GM12878 (cell line): Measurements from ENCODE around the gene SARDH. TPM values are rescaled to one million over a fixed set of nuclear protein-coding genes. Genes with fewer than 3 reads are reported as not detected.

Source experiments
- ATAC-seq: fragments of 200-7000 bp; cut with Tn5 transposase; 3 replicates; pipeline ENCODE4 v1.9.1; 2020; ENCODE audit warnings: mild to moderate bottlenecking, moderate library complexity
- BruUV-seq: library from RNA; stranded (reverse); fragments of 400-500 nt; replicated peaks from 2 replicates; lab custom pipeline; 2021; lab: Mats Ljungman, UMichigan
- CTCF ChIA-PET: fragments of 300-600 bp; sonication (Branson Sonifier 250); formaldehyde crosslinking; extraction: SDS; loops from one replicate; lab custom pipeline; 2021; ENCODE audit warnings: inconsistent platforms; lab: Yijun Ruan, JAX
- POLR2A ChIA-PET: fragments of 350-600 bp; formaldehyde crosslinking; extraction: SDS; loops from one replicate; lab custom pipeline; 2021; ENCODE audit warnings: inconsistent platforms; lab: Charles Lee
- RAD21 ChIA-PET: fragments of 300-600 bp; sonication (Branson Sonifier 250); formaldehyde crosslinking; loops from one replicate; lab custom pipeline; 2023; ENCODE audit warnings: antibody characterized with exemption; ENCODE audit not compliant: unreplicated experiment; lab: Charles Lee
- SMC1A ChIA-PET: fragments of 300-600 bp; sonication (Branson Sonifier 250); formaldehyde crosslinking; loops from one replicate; lab custom pipeline; 2023; ENCODE audit not compliant: unreplicated experiment, uncharacterized antibody; lab: Charles Lee
- DNase-seq: peaks from one replicate; pipeline ENCODE4 v3.0.0-alpha.2; 2011; ENCODE audit warnings: low read depth, low spot score
- FAIRE-seq: peaks from 3 replicates; lab custom pipeline; 2011; peaks lifted over from hg19 to GRCh38; lab: Jason Lieb, UNC
- H2AFZ ChIP-seq: 2 replicates; pipeline ENCODE4 v1.6.0; 2011; ENCODE audit warnings: low read depth, low read length, control low read depth; ENCODE audit not compliant: control insufficient read depth
- H3K27ac ChIP-seq: 2 replicates; pipeline ENCODE4 v1.5.1; 2011; ENCODE audit warnings: control low read depth; ENCODE audit not compliant: control insufficient read depth, insufficient read depth
- H3K27me3 ChIP-seq, 2 experiments: replicated peaks in 1 of 2; 2 replicates each; pipeline versions ENCODE4 v1.6.0 to v1.6.1; 2011; ENCODE audit warnings: low read length in 1 of 2; ENCODE audit not compliant: control insufficient read depth in 2 of 2, insufficient read depth in 2 of 2
- H3K36me3 ChIP-seq, 2 experiments: 2 replicates each; pipeline ENCODE4 v1.5.1; 2011; ENCODE audit warnings: low read length in 1 of 2; ENCODE audit not compliant: control insufficient read depth in 2 of 2, insufficient read depth in 2 of 2
- H3K4me1 ChIP-seq: 2 replicates; pipeline ENCODE4 v1.6.1; 2011; ENCODE audit warnings: mild to moderate bottlenecking, low read length, moderate library complexity, mixed read lengths; ENCODE audit not compliant: control insufficient read depth, insufficient read depth
- H3K4me2 ChIP-seq: 2 replicates; pipeline ENCODE4 v1.6.0; 2011; ENCODE audit warnings: control low read depth; ENCODE audit not compliant: control insufficient read depth, insufficient read depth
- H3K4me3 ChIP-seq: fragments of 200-600 bp; sonication (generic); 2 replicates; pipeline ENCODE4 v1.5.1; 2016
- H3K79me2 ChIP-seq: 2 replicates; pipeline ENCODE4 v1.6.0; 2011; ENCODE audit warnings: low read length; ENCODE audit not compliant: control insufficient read depth, insufficient read depth
- H3K9ac ChIP-seq: 2 replicates; pipeline ENCODE4 v1.8.0; 2011; ENCODE audit warnings: low read length, control low read depth, mixed read lengths; ENCODE audit not compliant: control insufficient read depth, insufficient read depth
- H3K9me3 ChIP-seq: replicated peaks from 3 replicates; pipeline ENCODE4 v1.5.1; 2011; ENCODE audit warnings: mild to moderate bottlenecking, low read length; ENCODE audit not compliant: control insufficient read depth, insufficient read depth
- H4K20me1 ChIP-seq: 2 replicates; pipeline ENCODE4 v1.6.0; 2011; ENCODE audit not compliant: control insufficient read depth, insufficient read depth
- BCL11A ChIP-seq: IDR thresholded peaks from 2 replicates; pipeline ENCODE4 v1.6.1; 2011; ENCODE audit warnings: low read depth, low read length
- CBX5 ChIP-seq: sonication (generic); IDR thresholded peaks from 2 replicates; pipeline ENCODE4 v1.6.1; 2016; ENCODE audit warnings: low read depth, moderate library complexity, mild to moderate bottlenecking, inconsistent platforms
- ESRRA ChIP-seq: IDR thresholded peaks from 2 replicates; pipeline ENCODE4 v1.6.1; 2012; ENCODE audit warnings: mild to moderate bottlenecking, low read length, improper control_type of control experiment
- HDGF ChIP-seq: fragments of 450-650 bp; IDR thresholded peaks from 2 replicates; pipeline ENCODE4 v1.6.1; 2016; ENCODE audit warnings: antibody characterized with exemption
- IKZF1 ChIP-seq: fragments of 450-650 bp; conservative IDR thresholded peaks from 2 replicates; pipeline ENCODE4 v1.6.1; 2017; ENCODE audit warnings: antibody characterized with exemption, mild to moderate bottlenecking
- KAT2A ChIP-seq: conservative IDR thresholded peaks from 2 replicates; pipeline ENCODE4 v1.6.1; 2011; ENCODE audit warnings: low read depth, low read length; ENCODE audit not compliant: control insufficient read depth
- MEF2B ChIP-seq: fragments of 450-650 bp; IDR thresholded peaks from 2 replicates; pipeline ENCODE4 v1.6.1; 2018; ENCODE audit warnings: mild to moderate bottlenecking, moderate library complexity; ENCODE audit not compliant: partially characterized antibody, poor library complexity, severe bottlenecking
- PAX8 ChIP-seq: fragments of 450-650 bp; IDR thresholded peaks from 2 replicates; pipeline ENCODE4 v1.6.1; 2017; ENCODE audit warnings: mild to moderate bottlenecking, moderate library complexity
- PKNOX1 ChIP-seq: fragments of 450-650 bp; IDR thresholded peaks from 2 replicates; pipeline ENCODE4 v1.6.1; 2016; ENCODE audit warnings: mild to moderate bottlenecking
- RAD51 ChIP-seq: fragments of 450-650 bp; IDR thresholded peaks from 2 replicates; pipeline ENCODE4 v1.6.1; 2016; ENCODE audit warnings: moderate library complexity, mild to moderate bottlenecking, inconsistent platforms
- RB1 ChIP-seq: fragments of 450-650 bp; formaldehyde crosslinking; IDR thresholded peaks from 2 replicates; pipeline ENCODE4 v1.6.1; 2017; ENCODE audit warnings: mild to moderate bottlenecking, borderline replicate concordance
- SMAD1 ChIP-seq: fragments of 450-650 bp; IDR thresholded peaks from 2 replicates; pipeline ENCODE4 v1.6.1; 2018; ENCODE audit warnings: mild to moderate bottlenecking, low read depth; ENCODE audit not compliant: partially characterized antibody
- SREBF2 ChIP-seq: IDR thresholded peaks from 2 replicates; pipeline ENCODE4 v1.6.1; 2012; ENCODE audit warnings: mild to moderate bottlenecking, low read length
- TCF12 ChIP-seq: IDR thresholded peaks from 2 replicates; pipeline ENCODE4 v1.6.1; 2011; ENCODE audit warnings: low read depth, mild to moderate bottlenecking, low read length
- ZNF687 ChIP-seq: fragments of 450-650 bp; IDR thresholded peaks from 2 replicates; pipeline ENCODE4 v1.6.1; 2017; ENCODE audit warnings: mild to moderate bottlenecking, moderate library complexity
- WGBS: methylation state at CpG from one replicate; pipeline ENCODE4 v1.1.6; 2016; ENCODE audit warnings: low lambda C conversion rate; ENCODE audit not compliant: insufficient replicate concordance, insufficient coverage; ENCODE audit errors: missing lambda C conversion rate; 5-methylcytosine and 5-hydroxymethylcytosine counted together
- in situ Hi-C: fragments of 300-500 bp; cut with MboI; formaldehyde crosslinking; loops from 9 replicates; pipeline ENCODE4 v1.14.3; 2018; ENCODE audit warnings: mixed read lengths
- intact Hi-C: fragments of 100-400 bp; cut with micrococcal nuclease; formaldehyde crosslinking; loops from one replicate; pipeline ENCODE4 v1.14.2; 2022; ENCODE audit not compliant: unreplicated experiment
- polyA plus RNA-seq, 11 experiments: library from polyadenylated mRNA; depleted of rRNA in 4 of 11; unstranded in 6 of 11; stranded (reverse) in 5 of 11; fragments of >200 nt; fragmentation: Nextera tagmentation in 4 of 11; fragmentation: Illumina TruSeq in 1 of 11; extraction: Ambion mirVana in 4 of 11; extraction: Trizol in 1 of 11; gene quantifications; 1 replicate in 1 of 11; 2 replicates in 10 of 11; pipeline versions ENCODE4 v1.2.1 to v1.2.3, GENCODE V29; 2011 to 2016; ENCODE audit warnings: inconsistent platforms in 2 of 11, missing spikeins in 2 of 11, low read depth in 1 of 11
- total RNA-seq, 4 experiments: library from RNA; depleted of rRNA in 3 of 4; stranded (reverse); fragments of >200 nt in 3 of 4; fragmentation: Illumina TruSeq in 1 of 4; extraction: Trizol in 1 of 4; gene quantifications; 2 replicates each; pipeline versions ENCODE4 v1.2.1 to v1.2.3, GENCODE V29; 2013 to 2021

SARDH gene
- total and polyA plus RNA-seq, 10 of the 15 experiments (the other 5 are each of a cell fraction or from before 2014, with no cell fraction given): 0.03 to 0.15 (median 0.10) TPM; not detected in 6

- Histone ChIP-seq H3K4me2 (no peak overlapping the region), H3K4me3 (no peak overlapping the region), H3K9me3 (no peaks in the 10 kb centered on the region), H3K27ac (no peak overlapping the region), H2AFZ (no peak overlapping the region), H3K27me3 (peaks cover 0 to 3% of the 10 kb centered on the region in 2 experiments; a peak in 2 of 4 replicates), H4K20me1 (no peaks in the 10 kb centered on the region), H3K9ac (no peak overlapping the region), H3K79me2 (no peaks in the 10 kb centered on the region), H3K36me3 (no peaks in the 10 kb centered on the region), H3K4me1 (no peaks in the 10 kb centered on the region)
- intact Hi-C loops (no loop called here), in situ Hi-C loops (no loop called here)
- ChIA-PET SMC1A (no interaction called here), CTCF (no interaction called here), POLR2A (no interaction called here), RAD21 (interaction anchor here (0.5 kb wide), 1 partner anchor 681 kb away, joined by 3 read pairs; no protein-coding TSS in a partner anchor)
- WGBS: 16% methylated on average over 10 of the region's 10 CpGs
- ATAC-seq (no peak), FAIRE-seq (no peak), DNase-seq (no peak)
- no peak for TF ChIP-seq PAX8
- no peak for TF ChIP-seq KAT2A
- TF ChIP-seq RB1: no peak
- TF ChIP-seq HDGF: no peak
- no peak for TF ChIP-seq IKZF1
- TF ChIP-seq RAD51: no peak
- no peak for TF ChIP-seq BCL11A
- TF ChIP-seq SMAD1: no peak
- TF ChIP-seq ZNF687: no peak
- TF ChIP-seq TCF12: no peak
- no peak for TF ChIP-seq ESRRA
- no peak for TF ChIP-seq MEF2B
- TF ChIP-seq CBX5: no peak
- TF ChIP-seq PKNOX1: no peak
- no peak for TF ChIP-seq SREBF2
- no TSS peak for BruUV-seq
Observed at GRCh38 chr9:133614056-133614455, 124.1 kb downstream of the SARDH start.
